Spleen (tissue), 11 donors: ENCODE measurements around the gene FBXW4. TPM values are rescaled to one million over a fixed set of nuclear protein-coding genes. Genes with fewer than 3 reads are reported as not detected.

Source experiments
- DNase-seq: peaks from one replicate; pipeline ENCODE4 v3.0.0-alpha.2; 2020
- H3K27ac ChIP-seq, 8 donors: fragments of 200-600 bp; sonication (generic) in 7 of 8; 1 replicate in 4 of 8; 2 replicates in 4 of 8; pipeline versions ENCODE4 v1.5.0 to v1.8.0; 2016 to 2021; ENCODE audit warnings: inconsistent platforms in 4 of 8, mild to moderate bottlenecking in 4 of 8, moderate library complexity in 1 of 8
- H3K27me3 ChIP-seq, 7 donors: fragments of 200-600 bp; sonication (generic) in 6 of 7; replicated peaks in 1 of 7; 1 replicate in 4 of 7; 2 replicates in 3 of 7; pipeline versions ENCODE4 v1.5.0 to v1.8.0; 2016 to 2021; ENCODE audit warnings: inconsistent platforms in 3 of 7, mild to moderate bottlenecking in 1 of 7
- H3K36me3 ChIP-seq, 6 donors: fragments of 200-600 bp; sonication (generic) in 5 of 6; 1 replicate in 4 of 6; 2 replicates in 2 of 6; pipeline versions ENCODE4 v1.5.0 to v1.8.0; 2016 to 2021; ENCODE audit warnings: inconsistent platforms in 2 of 6
- H3K4me1 ChIP-seq, 6 donors: fragments of 200-600 bp; sonication (generic) in 5 of 6; 1 replicate in 3 of 6; 2 replicates in 3 of 6; pipeline versions ENCODE4 v1.5.0 to v1.8.0; 2016 to 2021; ENCODE audit warnings: inconsistent platforms in 3 of 6
- H3K4me3 ChIP-seq, 8 donors: fragments of 200-600 bp; sonication (generic) in 7 of 8; 1 replicate in 4 of 8; 2 replicates in 4 of 8; pipeline versions ENCODE4 v1.5.0 to v1.8.0; 2016 to 2021; ENCODE audit warnings: inconsistent platforms in 4 of 8, mild to moderate bottlenecking in 4 of 8, moderate library complexity in 2 of 8
- H3K9me3 ChIP-seq, 8 donors: fragments of 200-600 bp; sonication (generic) in 7 of 8; 1 replicate in 4 of 8; 2 replicates in 4 of 8; pipeline versions ENCODE4 v1.5.0 to v1.8.0; 2016 to 2021; ENCODE audit warnings: inconsistent platforms in 4 of 8
- POLR2A ChIP-seq, 3 donors: fragments of 450-650 bp; IDR thresholded peaks; one replicate each; pipeline ENCODE4 v1.5.1; 2017; ENCODE audit warnings: antibody characterized with exemption in 3 of 3, mild to moderate bottlenecking in 1 of 3
- POLR2AphosphoS5 ChIP-seq, 3 donors: sonication (generic); formaldehyde crosslinking; IDR thresholded peaks; one replicate each; pipeline ENCODE4 v1.5.1; 2017; ENCODE audit warnings: antibody characterized with exemption in 3 of 3
- WGBS, 5 donors: extraction: QIAGEN DNeasy Blood & Tissue Kit in 3 of 5; methylation state at CpG; one replicate each; pipeline versions ENCODE4 v1.1.5 to v1.1.7; 2013 to 2018; 5-methylcytosine and 5-hydroxymethylcytosine counted together
- intact Hi-C: fragments of 100-400 bp; cut with DNase I; formaldehyde crosslinking; loops from one replicate; pipeline ENCODE4 v1.15.0; 2023; ENCODE audit warnings: low total_unique reads
- polyA plus RNA-seq, 3 donors: library from polyadenylated mRNA; stranded (reverse); fragments of 200-250 nt; gene quantifications; one replicate each; pipeline ENCODE4 v1.2.1, GENCODE V29; 2013
- total RNA-seq, 7 donors: library from RNA; depleted of rRNA in 3 of 7; stranded (reverse); fragments of >200 nt in 3 of 7; fragmentation: NEBNext Ultra II Directional in 4 of 7; extraction: Animal tissue kit (Norgen Biotek cat#: 25700) in 4 of 7; gene quantifications; one replicate each; pipeline versions ENCODE4 v1.1.0 to v1.2.1, GENCODE V29; 2016 to 2021
- TF ChIP-seq, protein P1 (sequence below), 11 experiments: fragments of 200-600 bp in 7 of 11; fragments of 450-650 bp in 4 of 11; sonication (generic) in 4 of 11; IDR thresholded peaks in 8 of 11; conservative IDR thresholded peaks in 3 of 11; 1 replicate in 7 of 11; 2 replicates in 4 of 11; pipeline versions ENCODE4 v1.4.0 to v1.8.0; 2016 to 2021; ENCODE audit warnings: antibody characterized with exemption in 11 of 11, inconsistent platforms in 4 of 11, mild to moderate bottlenecking in 1 of 11
- donor health status: healthy with polysubstance abuse.
- donor health status: DM: no; HTN: no; CAD: no; lungs with moderate emphysema.
- donor health status: DM: no; HTN: no; CAD: no.
- donor health status: Bipolar disorder and iron deficiency.
- donor health status: healthy.
- donor health status: DM: no; HTN: no; CAD: no.
- donor health status: DM: yes; HTN: yes; CAD: no.

FBXW4 gene
- total and polyA plus RNA-seq, 10 donors: 24.1 to 78.1 (median 54.8) TPM

DNA sequence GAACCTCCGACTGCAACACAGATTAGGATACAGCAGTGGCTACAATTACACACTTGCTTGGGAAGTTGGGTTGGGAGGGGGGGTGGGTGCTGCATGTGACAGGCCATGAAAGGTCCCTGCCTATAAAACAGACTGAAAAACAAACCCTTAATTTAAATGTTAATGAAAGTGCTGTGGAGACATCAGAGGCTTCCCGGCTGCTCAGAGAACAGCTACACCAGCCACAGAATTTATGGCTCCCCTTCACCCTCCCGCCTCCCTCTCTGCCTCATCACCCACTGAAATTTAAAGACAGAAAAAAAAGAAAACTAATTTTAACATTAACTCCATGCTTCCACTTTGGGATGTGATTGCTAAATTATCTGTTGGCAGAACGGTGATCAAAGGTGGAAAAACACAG is 34.7 kb downstream of the FBXW4 start:
- H3K36me3 ChIP-seq: peaks cover 4 to 100% (median 81%) of the 10 kb centered on the region in 6 donors
- 80 to 99% (median 93%) methylated on average over 4 of the region's 4 CpGs for WGBS, 5 donors
- TF ChIP-seq, protein P1, sequence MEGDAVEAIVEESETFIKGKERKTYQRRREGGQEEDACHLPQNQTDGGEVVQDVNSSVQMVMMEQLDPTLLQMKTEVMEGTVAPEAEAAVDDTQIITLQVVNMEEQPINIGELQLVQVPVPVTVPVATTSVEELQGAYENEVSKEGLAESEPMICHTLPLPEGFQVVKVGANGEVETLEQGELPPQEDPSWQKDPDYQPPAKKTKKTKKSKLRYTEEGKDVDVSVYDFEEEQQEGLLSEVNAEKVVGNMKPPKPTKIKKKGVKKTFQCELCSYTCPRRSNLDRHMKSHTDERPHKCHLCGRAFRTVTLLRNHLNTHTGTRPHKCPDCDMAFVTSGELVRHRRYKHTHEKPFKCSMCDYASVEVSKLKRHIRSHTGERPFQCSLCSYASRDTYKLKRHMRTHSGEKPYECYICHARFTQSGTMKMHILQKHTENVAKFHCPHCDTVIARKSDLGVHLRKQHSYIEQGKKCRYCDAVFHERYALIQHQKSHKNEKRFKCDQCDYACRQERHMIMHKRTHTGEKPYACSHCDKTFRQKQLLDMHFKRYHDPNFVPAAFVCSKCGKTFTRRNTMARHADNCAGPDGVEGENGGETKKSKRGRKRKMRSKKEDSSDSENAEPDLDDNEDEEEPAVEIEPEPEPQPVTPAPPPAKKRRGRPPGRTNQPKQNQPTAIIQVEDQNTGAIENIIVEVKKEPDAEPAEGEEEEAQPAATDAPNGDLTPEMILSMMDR (IDR thresholded peaks at IDR 0.05 in 8 of 11, conservative IDR thresholded peaks at IDR 0.05 in 3 of 11): no peak
- TF ChIP-seq POLR2AphosphoS5 (IDR thresholded peaks at IDR 0.05) (no peak), POLR2A (IDR thresholded peaks at IDR 0.05) (no peak)
- DNase-seq: no peak
- no peaks in the 10 kb centered on the region for H3K9me3 ChIP-seq
- intact Hi-C loops: no loop called here
- no peaks in the 10 kb centered on the region for H3K4me1 ChIP-seq
- H3K27me3 ChIP-seq: no peaks in the 10 kb centered on the region
- H3K4me3 ChIP-seq: no peak overlapping the region
- no peak overlapping the region for H3K27ac ChIP-seq

DNA sequence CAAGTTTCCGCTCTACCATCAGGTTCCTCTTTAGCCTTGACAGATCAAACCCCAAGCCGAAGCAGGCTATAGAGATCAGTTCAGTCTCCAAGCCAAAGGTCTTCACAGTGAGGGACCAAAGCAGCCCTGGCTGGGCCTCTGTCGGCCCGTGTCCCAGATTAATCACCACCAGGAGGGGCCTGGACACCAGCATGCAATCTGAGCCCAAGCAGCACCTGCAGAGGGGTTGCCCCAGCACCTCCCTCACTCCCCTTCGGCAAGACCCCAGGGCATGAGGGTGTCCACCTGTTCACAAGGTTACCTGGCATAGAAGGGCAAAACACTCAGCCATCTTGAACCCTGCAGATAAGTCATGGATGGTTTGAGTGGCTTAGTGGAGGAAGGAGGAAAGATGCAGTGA is 36.0 kb downstream of the FBXW4 start:
- Histone ChIP-seq H3K36me3 (peaks cover 4 to 96% (median 74%) of the 10 kb centered on the region in 6 donors), H3K4me3 (no peak overlapping the region), H3K27ac (no peak overlapping the region), H3K4me1 (no peaks in the 10 kb centered on the region), H3K9me3 (no peaks in the 10 kb centered on the region), H3K27me3 (no peaks in the 10 kb centered on the region)
- no peak for DNase-seq
- WGBS, 5 donors: 78 to 100% (median 92%) methylated on average over 4 to 5 of the region's 5 CpGs
- TF ChIP-seq, protein P1 (IDR thresholded peaks at IDR 0.05 in 8 of 11, conservative IDR thresholded peaks at IDR 0.05 in 3 of 11): no peak
- TF ChIP-seq POLR2AphosphoS5 (IDR thresholded peaks at IDR 0.05): no peak
- no peak for TF ChIP-seq POLR2A (IDR thresholded peaks at IDR 0.05)
- intact Hi-C loops: no loop called here

DNA sequence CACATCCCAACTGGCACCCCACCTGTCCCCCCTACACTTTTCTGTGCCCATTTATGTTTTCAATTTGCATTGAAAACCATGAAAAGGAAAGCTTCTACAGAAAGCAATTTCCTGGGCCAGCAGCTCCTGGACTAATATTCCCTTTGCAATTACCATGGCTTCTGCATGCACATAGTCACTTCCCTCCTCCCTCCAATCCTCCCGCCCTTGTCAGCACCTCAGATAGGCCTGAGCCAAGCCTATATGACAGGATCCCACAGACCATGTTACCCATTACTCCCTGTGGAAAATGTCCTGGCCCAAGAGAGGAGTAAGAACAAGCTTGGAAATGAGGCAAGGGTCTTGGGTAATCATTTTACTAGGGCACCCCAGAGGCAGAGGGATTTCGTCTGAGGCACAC is 38.1 kb downstream of the FBXW4 start:
- intact Hi-C loops: no loop called here
- H3K4me1 ChIP-seq: no peaks in the 10 kb centered on the region
- no peak overlapping the region for H3K27ac ChIP-seq
- H3K27me3 ChIP-seq: no peaks in the 10 kb centered on the region
- TF ChIP-seq, protein P1 (IDR thresholded peaks at IDR 0.05 in 8 of 11, conservative IDR thresholded peaks at IDR 0.05 in 3 of 11): no peak
- TF ChIP-seq POLR2A (IDR thresholded peaks at IDR 0.05) (no peak), POLR2AphosphoS5 (IDR thresholded peaks at IDR 0.05) (no peak)
- no peaks in the 10 kb centered on the region for H3K9me3 ChIP-seq
- no peak for DNase-seq
- H3K4me3 ChIP-seq: no peak overlapping the region
- WGBS, 5 donors: 93 to 100% (median 98%) methylated on average over 2 of the region's 2 CpGs
- peaks cover 0 to 96% (median 71%) of the 10 kb centered on the region in 6 donors for H3K36me3 ChIP-seq

DNA sequence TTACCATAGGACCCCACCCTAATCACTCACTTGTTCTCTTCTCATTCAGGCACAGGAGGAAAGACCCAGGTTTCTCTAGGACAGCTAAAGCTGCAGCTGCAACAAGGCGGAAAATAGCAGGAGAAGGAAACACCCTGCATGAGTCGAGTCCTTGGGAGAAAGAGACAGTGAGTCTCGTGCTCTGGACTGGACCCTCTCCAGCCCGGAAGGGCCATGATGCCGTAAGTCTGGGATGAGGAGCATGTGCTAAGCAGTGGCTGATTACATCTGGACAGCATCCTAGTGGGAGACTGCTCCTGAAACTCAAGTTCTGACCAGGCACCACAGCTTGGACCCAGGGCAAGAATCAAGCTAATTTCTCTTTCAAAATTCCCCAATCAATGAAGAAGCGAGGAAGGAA is 39.4 kb downstream of the FBXW4 start:
- no peaks in the 10 kb centered on the region for H3K4me1 ChIP-seq
- WGBS, 5 donors: 77 to 85% (median 80%) methylated on average over 6 of the region's 6 CpGs
- H3K36me3 ChIP-seq: peaks cover 0 to 96% (median 69%) of the 10 kb centered on the region in 6 donors
- H3K27me3 ChIP-seq: no peaks in the 10 kb centered on the region
- no peak overlapping the region for H3K4me3 ChIP-seq
- H3K9me3 ChIP-seq: no peaks in the 10 kb centered on the region
- H3K27ac ChIP-seq: no peak overlapping the region
- TF ChIP-seq POLR2A (IDR thresholded peaks at IDR 0.05) (no peak), POLR2AphosphoS5 (IDR thresholded peaks at IDR 0.05) (no peak)
- TF ChIP-seq, protein P1 (IDR thresholded peaks at IDR 0.05 in 8 of 11, conservative IDR thresholded peaks at IDR 0.05 in 3 of 11): no peak
- intact Hi-C loops: no loop called here
- no peak for DNase-seq
